ENCODE results near the gene ZBTB20. TPM values are rescaled to one million over a fixed set of nuclear protein-coding genes. Genes with fewer than 3 reads are reported as not detected.
A peak's percentile ranks its signal among the peaks of the same experiment; 100 is the strongest.

The ZBTB20 gene
- total RNA-seq, 1 donor from 2014 or later = 61.0 TPM

GRCh38 chr3:115169808-115170207 is 22.7 kb upstream of the ZBTB20 start:
- DNase-seq (no peak), ATAC-seq (no peak)
- no peaks in the 10 kb centered on the region for H3K4me1 ChIP-seq
- intact Hi-C loops (cut with DNase I) = no loop called here
- no peak overlapping the region for H3K4me3 ChIP-seq
- H3K9me3 ChIP-seq = no peaks in the 10 kb centered on the region
- H3K27ac ChIP-seq = no peak overlapping the region
- TF ChIP-seq CTCF (IDR thresholded peaks at IDR 0.05) = peak; percentile 43
- no peaks in the 10 kb centered on the region for H3K36me3 ChIP-seq
- H3K27me3 ChIP-seq = no peaks in the 10 kb centered on the region

- Histone ChIP-seq H3K4me3 (no peak overlapping the region), H3K4me1 (no peaks in the 10 kb centered on the region), H3K36me3 (no peaks in the 10 kb centered on the region), H3K9me3 (no peaks in the 10 kb centered on the region), H3K27me3 (no peaks in the 10 kb centered on the region), H3K27ac (no peak overlapping the region)
- intact Hi-C loops (cut with DNase I) = no loop called here
- no peak for TF ChIP-seq CTCF (IDR thresholded peaks at IDR 0.05)
- DNase-seq (no peak), ATAC-seq (no peak)
Observed at GRCh38 chr3:115165701-115166100, 18.6 kb upstream of the ZBTB20 start.

GRCh38 chr3:115165266-115165665 is 18.2 kb upstream of the ZBTB20 start:
- Histone ChIP-seq H3K36me3 (no peaks in the 10 kb centered on the region), H3K27me3 (no peaks in the 10 kb centered on the region), H3K4me1 (no peaks in the 10 kb centered on the region), H3K4me3 (no peak overlapping the region), H3K9me3 (no peaks in the 10 kb centered on the region), H3K27ac (no peak overlapping the region)
- no peak for DNase-seq
- intact Hi-C loops (cut with DNase I) = no loop called here
- TF ChIP-seq CTCF (IDR thresholded peaks at IDR 0.05) = no peak
- ATAC-seq = no peak

GRCh38 chr3:115164374-115165221 is 17.5 kb upstream of the ZBTB20 start:
- Histone ChIP-seq H3K4me3 (no peak overlapping the region), H3K9me3 (no peaks in the 10 kb centered on the region), H3K36me3 (no peaks in the 10 kb centered on the region), H3K27me3 (no peaks in the 10 kb centered on the region), H3K4me1 (no peaks in the 10 kb centered on the region), H3K27ac (no peak overlapping the region)
- intact Hi-C loops (cut with DNase I) = no loop called here
- ATAC-seq = no peak
- DNase-seq = no peak
- no peak for TF ChIP-seq CTCF (IDR thresholded peaks at IDR 0.05)

- no peak for TF ChIP-seq CTCF (IDR thresholded peaks at IDR 0.05)
- no peak for ATAC-seq
Observed at GRCh38 chr3:115162759-115163158, 15.7 kb upstream of the ZBTB20 start.

More at GRCh38 chr3:115162759-115163158, 15.7 kb upstream of the ZBTB20 start:
- no peak overlapping the region for H3K27ac ChIP-seq
- DNase-seq = no peak
- no peaks in the 10 kb centered on the region for H3K4me1 ChIP-seq
- H3K27me3 ChIP-seq = no peaks in the 10 kb centered on the region
- H3K9me3 ChIP-seq = no peaks in the 10 kb centered on the region
- no peak overlapping the region for H3K4me3 ChIP-seq
- intact Hi-C loops (cut with DNase I) = no loop called here
- no peaks in the 10 kb centered on the region for H3K36me3 ChIP-seq

Measured in upper lobe of right lung (tissue), 1 donor.